NT2/D1 (cell line): ENCODE results near the gene RELCH.

ENCODE experiments used
- SUZ12 ChIP-seq: IDR thresholded peaks from 2 replicates; pipeline ENCODE4 v1.6.1; 2011; ENCODE audit not compliant: insufficient read length, insufficient read depth; ENCODE audit errors: extremely low read depth
- YY1 ChIP-seq: IDR thresholded peaks from 2 replicates; pipeline ENCODE4 v1.6.1; 2011; ENCODE audit not compliant: insufficient read length, insufficient read depth
- ZNF274 ChIP-seq: IDR thresholded peaks from 2 replicates; pipeline ENCODE4 v1.6.1; 2011; ENCODE audit warnings: mild to moderate bottlenecking, low read depth, low read length

GRCh38 chr18:62280786-62281185, 93.7 kb downstream of the RELCH start:
- TF ChIP-seq SUZ12, result no peak
- no peak for TF ChIP-seq YY1
- no peak for TF ChIP-seq ZNF274
